Mesodermal cell (in vitro differentiated cells): ENCODE results near the gene NOL4L.

Experiments
- H3K27ac ChIP-seq: 2 replicates; pipeline ENCODE4 v1.7.0; 2013; ENCODE audit warnings: mild to moderate bottlenecking, low read depth, low read length, moderate library complexity; ENCODE audit not compliant: severe bottlenecking
- H3K36me3 ChIP-seq: 2 replicates; pipeline ENCODE4 v1.7.1; 2013; ENCODE audit warnings: mild to moderate bottlenecking, low read length, moderate library complexity; ENCODE audit not compliant: control insufficient read depth, insufficient read depth
- H3K4me1 ChIP-seq: one replicate; pipeline ENCODE4 v1.7.1; 2013; ENCODE audit warnings: mild to moderate bottlenecking, low read length; ENCODE audit not compliant: insufficient read depth, control insufficient read depth, poor library complexity, severe bottlenecking
- H3K4me3 ChIP-seq: 2 replicates; pipeline ENCODE4 v1.7.0; 2013; ENCODE audit warnings: low read length, control low read depth, mild to moderate bottlenecking; ENCODE audit not compliant: insufficient read depth, poor library complexity, severe bottlenecking; ENCODE audit errors: extremely low read depth
- H3K9me3 ChIP-seq: 2 replicates; pipeline ENCODE4 v1.7.1; 2013; ENCODE audit warnings: mild to moderate bottlenecking, low read length, moderate library complexity; ENCODE audit not compliant: control insufficient read depth
- WGBS, 2 experiments: methylation state at CpG; one replicate each; pipeline ENCODE4 v1.1.5; 2013; ENCODE audit warnings: missing lambda C conversion rate in 2 of 2; ENCODE audit not compliant: insufficient coverage in 2 of 2; 5-methylcytosine and 5-hydroxymethylcytosine counted together

NOL4L gene

DNA sequence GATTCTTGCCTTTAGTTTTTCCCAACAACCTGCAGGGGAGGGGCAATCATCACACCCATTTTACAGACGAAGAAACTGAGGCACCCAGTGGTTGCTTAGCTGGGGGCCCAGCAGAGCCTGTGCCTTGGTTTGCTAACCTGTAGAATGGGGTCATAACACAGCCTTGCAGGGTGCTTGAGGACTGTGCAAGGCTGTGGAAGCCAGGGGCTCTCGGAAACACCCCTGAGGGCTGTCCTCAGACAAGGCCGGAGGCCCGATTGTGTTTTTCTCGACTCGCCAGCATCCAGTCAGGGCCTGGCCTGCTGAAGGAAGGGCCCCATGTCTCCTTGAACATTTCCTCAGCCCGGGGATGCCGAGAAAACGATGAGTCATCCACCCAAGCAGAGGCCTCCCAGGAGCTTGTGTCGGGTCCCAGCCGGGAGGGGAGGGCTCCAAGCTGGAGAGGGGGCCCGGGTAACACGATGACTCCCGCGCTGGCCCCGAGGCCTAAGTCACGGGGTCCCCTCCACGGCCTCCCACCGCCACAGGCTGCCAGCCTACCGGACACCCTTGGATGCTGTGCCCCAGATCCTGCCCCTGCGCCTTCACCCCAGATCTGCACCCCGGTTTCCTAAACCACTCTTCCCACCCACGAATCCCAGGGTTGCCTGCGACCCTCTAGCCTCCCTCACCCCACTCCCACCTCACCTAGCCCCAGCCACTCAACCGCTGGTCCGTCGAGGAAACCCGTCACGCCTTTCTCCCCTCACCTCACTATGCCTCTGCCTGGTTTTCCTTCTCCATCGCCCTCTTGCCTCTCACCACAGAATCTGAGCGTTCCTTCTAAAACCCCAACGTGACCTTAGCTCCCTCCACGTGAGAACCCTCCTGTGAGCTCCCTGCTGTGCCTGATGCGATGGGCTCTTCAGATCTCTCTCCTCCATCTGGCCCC, 10.6 kb downstream of the NOL4L start:
- no peak overlapping the region for H3K4me3 ChIP-seq
- 54 to 55% methylated on average over 30 to 34 of the region's 34 CpGs for WGBS, 2 experiments
- H3K36me3 ChIP-seq = no peaks in the 10 kb centered on the region
- H3K9me3 ChIP-seq = no peaks in the 10 kb centered on the region
- H3K4me1 ChIP-seq = peaks cover 18% of the 10 kb centered on the region
- peak overlapping the region; percentile 73 for H3K27ac ChIP-seq

DNA sequence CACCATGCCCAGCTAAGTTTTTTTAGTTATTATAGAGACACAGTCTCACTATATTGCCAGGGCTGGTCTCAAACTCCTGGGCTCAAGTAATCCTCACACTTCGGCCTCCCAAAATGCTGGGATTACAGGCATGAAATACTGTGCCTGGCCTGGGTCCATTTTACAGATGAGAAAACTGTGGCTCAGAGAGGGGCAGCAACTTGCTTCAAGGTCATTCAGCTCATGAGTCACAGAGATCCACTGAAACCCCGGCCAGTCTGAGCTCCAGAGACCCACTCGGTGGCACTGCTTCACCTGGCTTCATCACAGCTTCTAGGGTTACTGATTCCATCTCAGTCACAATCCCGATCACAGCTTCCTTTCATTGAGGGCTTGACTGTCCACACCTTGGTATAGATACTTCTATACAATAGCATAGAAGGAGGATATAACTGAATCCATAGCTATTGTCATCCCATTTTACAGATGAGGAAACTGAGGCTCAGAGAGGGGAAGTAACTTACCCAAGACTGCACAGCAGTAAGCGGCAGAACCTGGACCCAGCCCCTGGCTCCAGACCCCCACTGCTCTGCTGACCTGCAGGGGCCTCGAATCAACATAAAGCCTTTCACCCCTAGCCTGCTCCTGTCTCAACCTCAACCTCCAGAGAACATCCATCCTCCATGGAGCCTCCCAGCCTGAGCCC, 11.8 kb downstream of the NOL4L start:
- no peaks in the 10 kb centered on the region for H3K36me3 ChIP-seq
- H3K9me3 ChIP-seq = no peaks in the 10 kb centered on the region
- peaks cover 18% of the 10 kb centered on the region for H3K4me1 ChIP-seq
- no peak overlapping the region for H3K27ac ChIP-seq
- no peak overlapping the region for H3K4me3 ChIP-seq
- WGBS, 2 experiments = 94 to 100% methylated on average over 5 of the region's 6 CpGs

DNA sequence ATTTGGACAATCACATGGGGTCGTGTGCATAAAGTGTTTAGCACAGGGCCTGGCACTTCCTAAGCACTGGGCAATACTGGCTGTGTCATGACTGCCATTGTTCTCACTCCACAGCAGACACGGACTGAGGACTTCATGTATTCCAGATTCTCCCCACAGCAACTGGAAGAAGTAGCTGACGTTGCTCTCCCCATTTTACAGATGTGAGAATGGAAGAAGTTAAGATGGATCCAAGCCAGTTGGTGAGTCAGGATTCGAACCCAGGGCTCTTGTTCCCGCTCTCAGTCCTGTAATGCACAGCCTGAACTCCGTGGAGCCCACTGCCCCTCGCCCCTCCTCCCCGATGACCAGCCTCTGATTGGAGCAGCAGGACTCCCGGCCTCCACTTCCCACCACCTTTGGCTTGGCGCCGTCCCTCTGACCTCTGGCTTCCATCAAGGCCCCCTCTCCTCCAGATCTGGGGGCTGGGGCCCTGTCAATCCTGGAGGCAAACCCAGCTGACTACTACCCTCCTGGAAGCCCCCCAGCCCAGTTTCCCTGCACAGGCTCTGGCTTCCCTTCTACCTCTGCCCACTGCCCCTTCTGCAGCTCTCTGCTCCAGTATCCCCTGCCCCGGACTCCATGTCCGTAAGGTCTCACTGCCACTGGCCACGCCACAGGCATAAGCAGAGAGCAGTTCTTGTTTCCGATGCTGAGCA, 12.7 kb downstream of the NOL4L start:
- no peak overlapping the region for H3K4me3 ChIP-seq
- no peak overlapping the region for H3K27ac ChIP-seq
- H3K36me3 ChIP-seq = no peaks in the 10 kb centered on the region
- WGBS, 2 experiments = 89 to 91% methylated on average over 12 to 13 of the region's 15 CpGs
- no peaks in the 10 kb centered on the region for H3K9me3 ChIP-seq
- peaks cover 18% of the 10 kb centered on the region for H3K4me1 ChIP-seq

DNA sequence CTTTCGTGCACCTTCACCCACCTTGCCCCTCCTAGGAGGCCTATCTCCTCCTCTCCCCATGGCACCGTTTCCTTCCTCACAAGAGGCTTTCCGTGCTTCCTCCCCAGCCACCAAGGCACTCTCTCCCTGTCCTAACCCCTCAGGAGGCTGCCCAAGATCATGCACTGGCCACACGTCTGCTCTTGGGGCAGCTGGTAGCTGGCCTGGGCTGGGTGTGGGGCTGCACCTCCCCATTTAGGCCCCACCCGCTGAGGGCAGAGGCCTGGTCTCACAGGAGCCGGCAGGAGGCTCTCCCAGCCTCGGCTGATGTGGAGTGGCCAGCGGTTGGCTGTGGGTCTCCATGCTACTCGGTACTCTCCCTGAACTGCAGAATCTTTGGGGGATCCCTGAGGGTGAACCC, 13.6 kb downstream of the NOL4L start:
- H3K4me1 ChIP-seq = peaks cover 18% of the 10 kb centered on the region
- WGBS, 2 experiments = 74 to 76% methylated on average over 8 to 9 of the region's 9 CpGs

DNA sequence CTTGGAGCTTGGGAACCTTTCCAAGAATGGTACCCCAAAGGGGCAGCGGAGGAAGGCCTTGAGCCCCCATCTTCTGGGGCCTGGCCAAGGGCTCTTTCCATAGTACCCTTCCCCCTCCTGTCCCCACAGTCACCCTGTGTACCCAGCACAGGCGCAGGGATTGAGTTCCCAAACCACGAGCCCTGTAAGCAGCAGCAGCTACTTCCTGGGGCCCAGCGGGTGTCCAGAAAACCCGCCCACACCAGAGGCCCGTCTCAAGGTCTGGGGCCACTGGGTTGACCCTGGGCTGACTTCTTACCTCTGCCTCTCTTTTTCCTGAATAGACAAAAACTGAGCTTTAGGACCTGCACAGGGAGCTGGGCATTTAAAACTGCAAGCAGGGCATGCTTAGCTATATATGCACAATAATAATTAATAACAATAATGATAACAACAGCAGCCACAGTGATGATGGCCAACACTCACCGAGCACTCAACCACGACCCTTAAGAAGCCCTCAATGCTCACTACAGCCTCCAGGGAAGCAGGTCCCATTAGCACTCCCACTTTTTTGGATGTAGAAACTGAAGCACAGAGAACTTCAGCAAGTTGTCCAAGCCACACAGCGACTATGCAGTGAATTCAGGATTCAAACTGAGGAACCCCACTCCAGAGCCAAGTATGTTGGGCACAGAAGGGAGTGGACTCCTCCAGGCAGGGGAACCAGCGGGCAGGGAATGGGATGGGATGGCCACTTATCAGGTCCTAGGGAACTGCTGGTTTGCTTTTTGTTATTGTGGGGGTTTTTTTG, 14.5 kb downstream of the NOL4L start:
- Histone ChIP-seq H3K9me3 (no peaks in the 10 kb centered on the region), H3K27ac (no peak overlapping the region), H3K4me3 (no peak overlapping the region), H3K36me3 (no peaks in the 10 kb centered on the region), H3K4me1 (peaks cover 18% of the 10 kb centered on the region)
- WGBS, 2 experiments = 48 to 55% methylated on average over 7 to 9 of the region's 10 CpGs

More for the DNA sequence above, 13.6 kb downstream of the NOL4L start:
- Histone ChIP-seq H3K4me3 (no peak overlapping the region), H3K9me3 (no peaks in the 10 kb centered on the region), H3K27ac (no peak overlapping the region), H3K36me3 (no peaks in the 10 kb centered on the region)

DNA sequence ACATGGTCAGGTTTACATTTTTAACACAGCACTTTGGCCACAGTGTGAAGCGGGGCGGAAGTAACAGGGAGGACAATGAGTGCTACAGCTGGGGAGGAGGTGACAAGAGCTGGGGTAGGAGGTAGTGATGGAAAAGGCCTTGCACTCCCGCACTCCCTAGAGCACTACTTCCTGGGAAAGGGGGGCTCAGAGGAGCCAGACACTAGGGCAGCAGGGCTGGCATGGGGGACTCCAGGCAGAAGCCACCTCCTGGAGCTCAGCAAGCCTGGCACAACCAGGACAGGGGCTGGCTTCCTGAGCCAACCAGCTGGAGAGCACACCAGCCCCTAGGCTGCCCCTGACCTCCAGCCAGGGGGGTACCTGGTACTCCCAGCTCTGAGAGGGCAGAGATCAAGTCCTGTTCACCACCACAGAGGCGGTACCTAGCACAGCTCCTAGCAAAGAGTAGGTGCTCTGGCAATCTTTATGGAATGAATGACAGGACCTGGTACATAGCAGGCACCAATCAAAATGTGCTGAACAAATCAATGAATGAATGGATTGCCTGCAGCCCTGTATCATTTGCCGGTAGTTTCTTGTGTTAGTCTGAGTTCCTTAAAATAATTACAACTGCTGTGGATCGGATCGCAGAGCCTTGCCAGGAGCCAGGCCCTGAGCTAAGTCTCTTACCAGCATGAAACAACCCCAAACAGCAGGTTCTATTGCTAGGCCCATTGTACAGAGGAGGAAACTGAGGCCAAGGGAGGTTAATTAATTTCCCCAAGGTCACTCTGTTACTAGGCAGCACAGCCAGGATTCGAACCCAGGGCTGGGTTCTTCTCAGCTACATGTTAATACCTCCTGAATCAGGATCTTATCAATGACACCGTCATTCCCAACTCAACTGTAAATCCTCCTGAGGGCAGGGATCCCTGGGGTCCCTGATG, 15.5 kb downstream of the NOL4L start:
- H3K36me3 ChIP-seq = no peaks in the 10 kb centered on the region
- no peak overlapping the region for H3K4me3 ChIP-seq
- no peak overlapping the region for H3K27ac ChIP-seq
- WGBS, 2 experiments = 94 to 98% methylated on average over 6 of the region's 9 CpGs
- H3K9me3 ChIP-seq = no peaks in the 10 kb centered on the region
- peaks cover 9% of the 10 kb centered on the region for H3K4me1 ChIP-seq

DNA sequence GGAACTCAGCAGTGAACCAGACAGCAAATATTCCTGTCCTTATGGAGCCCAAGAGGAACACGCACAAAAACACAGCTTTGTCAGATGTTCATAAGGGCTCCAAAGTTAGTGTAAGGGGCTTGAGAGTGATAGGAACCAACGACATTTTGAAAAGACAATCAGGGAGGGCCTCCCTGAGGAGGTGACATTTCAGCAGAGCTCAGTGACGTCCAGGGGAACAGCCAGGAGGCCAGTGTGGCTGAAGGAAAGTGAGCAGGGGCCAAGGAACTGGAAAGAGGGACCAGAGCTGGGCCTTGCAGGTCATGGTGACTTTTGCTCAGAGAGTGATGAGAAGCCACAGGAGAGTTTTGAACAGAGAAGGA, 16.1 kb downstream of the NOL4L start:
- peaks cover 6% of the 10 kb centered on the region for H3K4me1 ChIP-seq
- H3K4me3 ChIP-seq = no peak overlapping the region
- no peaks in the 10 kb centered on the region for H3K9me3 ChIP-seq
- H3K27ac ChIP-seq = no peak overlapping the region
- no peaks in the 10 kb centered on the region for H3K36me3 ChIP-seq
- WGBS, 2 experiments = 70 to 77% methylated on average over 3 of the region's 3 CpGs

DNA sequence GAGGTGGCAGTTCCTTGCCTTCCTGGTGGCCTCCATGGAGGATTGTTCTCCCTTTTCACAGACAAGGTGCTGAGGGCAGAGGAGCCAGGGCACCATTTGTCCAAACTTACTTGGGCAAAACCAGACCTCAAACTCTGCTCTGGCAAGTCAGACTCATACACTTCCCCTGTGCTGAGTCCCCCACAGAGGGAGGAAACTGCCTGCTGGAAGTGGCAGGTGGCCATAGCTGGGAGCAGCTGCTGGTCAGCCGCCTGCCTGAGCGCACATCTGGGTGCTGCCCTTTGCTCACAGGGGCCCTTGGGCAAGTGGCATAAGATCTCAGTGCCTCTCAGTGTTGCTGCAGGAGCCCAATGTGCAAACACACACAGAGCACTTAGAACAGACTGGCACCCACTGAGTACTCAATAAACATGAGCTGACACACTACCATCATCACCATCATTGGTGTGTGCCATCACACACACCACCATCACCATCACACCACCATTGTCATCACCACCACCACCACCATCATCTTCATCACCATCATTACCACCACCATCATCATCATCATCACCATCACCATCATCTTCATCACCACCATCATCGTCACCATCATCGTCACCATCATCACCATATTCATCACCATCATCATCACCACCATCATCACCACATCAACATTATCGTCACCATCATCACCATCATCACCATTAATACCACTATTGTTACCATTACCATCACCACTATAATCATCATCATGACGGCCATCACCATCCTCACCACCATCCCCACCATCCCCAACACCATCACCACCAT, 17.6 kb downstream of the NOL4L start:
- Histone ChIP-seq H3K27ac (no peak overlapping the region), H3K4me3 (no peak overlapping the region), H3K36me3 (no peaks in the 10 kb centered on the region), H3K9me3 (no peaks in the 10 kb centered on the region), H3K4me1 (peaks cover 7% of the 10 kb centered on the region)
- WGBS, 2 experiments = 91 to 94% methylated on average over 6 of the region's 6 CpGs
